Astrocyte (in vitro differentiated cells and primary cell): ENCODE results near the gene NAT9. TPM values are rescaled to one million over a fixed set of nuclear protein-coding genes. Genes with fewer than 3 reads are reported as not detected.

Experiments used
- DNase-seq: peaks from one replicate; pipeline ENCODE4 v3.0.0-alpha.2; 2010; ENCODE audit warnings: low read depth
- FAIRE-seq: peaks from 2 replicates; lab custom pipeline; 2011; peaks lifted over from hg19 to GRCh38; lab: Jason Lieb, UNC
- H2AFZ ChIP-seq: 2 replicates; pipeline ENCODE4 v1.6.0; 2012; ENCODE audit warnings: low read depth, low read length, inconsistent platforms
- H3K27ac ChIP-seq: 2 replicates; pipeline ENCODE4 v1.5.1; 2011; ENCODE audit warnings: low read depth, low read length, inconsistent platforms
- H3K27me3 ChIP-seq: 2 replicates; pipeline ENCODE4 v1.6.0; 2011; ENCODE audit warnings: low read length, inconsistent platforms; ENCODE audit not compliant: insufficient read depth
- H3K36me3 ChIP-seq: 2 replicates; pipeline ENCODE4 v1.5.1; 2011; ENCODE audit warnings: low read length, inconsistent platforms; ENCODE audit not compliant: insufficient read depth
- H3K4me1 ChIP-seq: 2 replicates; pipeline ENCODE4 v1.5.1; 2011; ENCODE audit warnings: low read length, inconsistent platforms; ENCODE audit not compliant: insufficient read depth
- H3K4me2 ChIP-seq: 2 replicates; pipeline ENCODE4 v1.6.0; 2012; ENCODE audit warnings: low read length, inconsistent platforms
- H3K4me3 ChIP-seq: 2 replicates; pipeline ENCODE4 v1.5.1; 2011; ENCODE audit warnings: low read depth, mild to moderate bottlenecking, low read length, inconsistent platforms; ENCODE audit not compliant: insufficient read depth
- H3K79me2 ChIP-seq: 2 replicates; pipeline ENCODE4 v1.6.0; 2012; ENCODE audit warnings: mild to moderate bottlenecking, low read length, inconsistent platforms; ENCODE audit not compliant: insufficient read depth
- H3K9ac ChIP-seq: 2 replicates; pipeline ENCODE4 v1.6.0; 2012; ENCODE audit warnings: mild to moderate bottlenecking, low read length, inconsistent platforms
- H3K9me3 ChIP-seq: 2 replicates; pipeline ENCODE4 v1.5.1; 2012; ENCODE audit warnings: low read depth, mild to moderate bottlenecking, low read length, inconsistent platforms; ENCODE audit not compliant: insufficient read depth
- H4K20me1 ChIP-seq: 2 replicates; pipeline ENCODE4 v1.6.0; 2012; ENCODE audit warnings: low read length, inconsistent platforms; ENCODE audit not compliant: insufficient read depth
- H3K27ac Mint-ChIP-seq: one replicate; pipeline ENCODE4 v1.8.0; 2021; ENCODE audit warnings: mild to moderate bottlenecking, mixed read lengths; ENCODE audit not compliant: unreplicated experiment
- H3K27me3 Mint-ChIP-seq: one replicate; pipeline ENCODE4 v1.8.0; 2021; ENCODE audit warnings: low read depth, mixed read lengths; ENCODE audit not compliant: unreplicated experiment
- H3K36me3 Mint-ChIP-seq: one replicate; pipeline ENCODE4 v1.8.0; 2021; ENCODE audit warnings: low read depth, mixed read lengths; ENCODE audit not compliant: unreplicated experiment
- H3K4me1 Mint-ChIP-seq: one replicate; pipeline ENCODE4 v1.8.0; 2021; ENCODE audit warnings: low read depth, mixed read lengths; ENCODE audit not compliant: unreplicated experiment
- H3K4me3 Mint-ChIP-seq: one replicate; pipeline ENCODE4 v1.8.0; 2021; ENCODE audit warnings: mild to moderate bottlenecking, moderate library complexity, mixed read lengths; ENCODE audit not compliant: unreplicated experiment
- H3K9me3 Mint-ChIP-seq: one replicate; pipeline ENCODE4 v1.8.0; 2021; ENCODE audit warnings: mild to moderate bottlenecking, mixed read lengths; ENCODE audit not compliant: unreplicated experiment
- EZH2 ChIP-seq: IDR thresholded peaks from 2 replicates; pipeline ENCODE4 v1.6.1; 2012; ENCODE audit warnings: mild to moderate bottlenecking, low read length, inconsistent platforms; ENCODE audit not compliant: insufficient read depth
- total RNA-seq: library from RNA; stranded (reverse); gene quantifications from 2 replicates; pipeline ENCODE4 v1.2.1, GENCODE V29; 2021
- TF ChIP-seq, protein P1 (sequence below): IDR thresholded peaks from 2 replicates; pipeline ENCODE4 v1.5.1; 2011; ENCODE audit warnings: low read depth, mild to moderate bottlenecking, inconsistent platforms, low read length, moderate library complexity; ENCODE audit not compliant: insufficient read depth

The NAT9 gene
- total RNA-seq, 1 donor from 2014 or later, result 58.4 TPM

DNA sequence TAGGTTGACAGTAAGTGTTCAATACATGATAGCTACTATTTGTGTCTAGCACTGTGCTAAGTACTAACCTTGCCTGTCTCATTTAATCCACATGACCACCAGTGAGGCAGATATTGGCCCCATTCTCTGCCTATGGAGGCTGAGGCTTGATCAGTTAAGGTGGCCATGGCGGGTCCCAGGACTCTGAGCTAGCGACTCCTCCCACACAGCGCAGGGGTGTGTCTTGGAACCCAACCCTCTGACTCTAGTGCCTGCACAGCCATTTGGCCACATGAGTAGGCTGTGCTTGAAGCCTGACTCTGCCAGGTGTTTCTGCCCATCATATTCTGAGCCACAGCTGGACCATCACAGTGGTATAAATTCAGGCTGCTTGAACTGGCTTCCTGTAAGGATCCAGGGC, 21.3 kb downstream of the NAT9 start:
- Histone ChIP-seq H3K27ac (no peak overlapping the region), H2AFZ (no peak overlapping the region), H3K79me2 (peaks cover 33% of the 10 kb centered on the region), H3K27me3 (no peaks in the 10 kb centered on the region), H3K4me2 (no peak overlapping the region), H4K20me1 (peaks cover 53% of the 10 kb centered on the region), H3K36me3 (no peaks in the 10 kb centered on the region), H3K4me3 (no peak overlapping the region), H3K9ac (no peak overlapping the region), H3K9me3 (no peaks in the 10 kb centered on the region), H3K4me1 (peaks cover 20% of the 10 kb centered on the region)
- no peak overlapping the region for H3K4me3 Mint-ChIP-seq
- H3K27me3 Mint-ChIP-seq, result no peaks in the 10 kb centered on the region
- no peaks in the 10 kb centered on the region for H3K9me3 Mint-ChIP-seq
- peaks cover 24% of the 10 kb centered on the region for H3K4me1 Mint-ChIP-seq
- no peak overlapping the region for H3K27ac Mint-ChIP-seq
- FAIRE-seq, result no peak
- no peak for DNase-seq
- H3K36me3 Mint-ChIP-seq, result peaks cover 5% of the 10 kb centered on the region
- TF ChIP-seq EZH2, result no peak
- TF ChIP-seq, protein P1, sequence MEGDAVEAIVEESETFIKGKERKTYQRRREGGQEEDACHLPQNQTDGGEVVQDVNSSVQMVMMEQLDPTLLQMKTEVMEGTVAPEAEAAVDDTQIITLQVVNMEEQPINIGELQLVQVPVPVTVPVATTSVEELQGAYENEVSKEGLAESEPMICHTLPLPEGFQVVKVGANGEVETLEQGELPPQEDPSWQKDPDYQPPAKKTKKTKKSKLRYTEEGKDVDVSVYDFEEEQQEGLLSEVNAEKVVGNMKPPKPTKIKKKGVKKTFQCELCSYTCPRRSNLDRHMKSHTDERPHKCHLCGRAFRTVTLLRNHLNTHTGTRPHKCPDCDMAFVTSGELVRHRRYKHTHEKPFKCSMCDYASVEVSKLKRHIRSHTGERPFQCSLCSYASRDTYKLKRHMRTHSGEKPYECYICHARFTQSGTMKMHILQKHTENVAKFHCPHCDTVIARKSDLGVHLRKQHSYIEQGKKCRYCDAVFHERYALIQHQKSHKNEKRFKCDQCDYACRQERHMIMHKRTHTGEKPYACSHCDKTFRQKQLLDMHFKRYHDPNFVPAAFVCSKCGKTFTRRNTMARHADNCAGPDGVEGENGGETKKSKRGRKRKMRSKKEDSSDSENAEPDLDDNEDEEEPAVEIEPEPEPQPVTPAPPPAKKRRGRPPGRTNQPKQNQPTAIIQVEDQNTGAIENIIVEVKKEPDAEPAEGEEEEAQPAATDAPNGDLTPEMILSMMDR, result no peak

DNA sequence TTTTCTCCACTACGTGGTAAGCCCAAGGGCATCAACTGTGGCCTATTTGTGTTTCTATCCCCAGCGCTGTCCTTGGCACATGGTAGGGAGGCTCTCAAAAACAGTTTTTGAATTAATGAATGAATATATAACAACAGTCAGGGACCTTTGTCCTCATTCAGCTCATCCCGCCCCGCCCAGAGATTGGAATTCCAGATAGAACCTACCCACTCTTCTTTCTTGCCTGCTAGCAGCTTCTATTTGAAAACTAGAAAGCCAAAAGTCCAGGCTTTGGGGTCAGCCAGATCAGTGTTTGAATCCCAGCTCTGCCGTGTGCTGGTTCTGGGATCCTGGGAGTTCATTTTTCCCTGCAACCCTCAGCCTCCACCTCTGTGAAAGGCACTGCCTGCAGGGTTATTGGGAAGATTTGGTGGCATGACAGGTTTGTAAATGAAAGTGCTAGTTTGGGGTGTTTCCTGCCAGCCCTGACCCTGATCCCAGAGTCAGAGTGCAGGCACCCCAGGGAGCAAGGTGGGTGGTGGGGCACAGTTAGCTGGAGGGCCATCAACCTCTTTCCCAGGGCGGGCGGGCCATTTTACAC, 23.2 kb downstream of the NAT9 start:
- peaks cover 13% of the 10 kb centered on the region for H3K4me1 Mint-ChIP-seq
- H3K9me3 ChIP-seq, result no peaks in the 10 kb centered on the region
- H3K4me3 Mint-ChIP-seq, result no peak overlapping the region
- peaks cover 12% of the 10 kb centered on the region for H3K4me1 ChIP-seq
- no peak overlapping the region for H3K4me2 ChIP-seq
- peaks cover 35% of the 10 kb centered on the region for H3K79me2 ChIP-seq
- H3K27me3 Mint-ChIP-seq, result no peaks in the 10 kb centered on the region
- H2AFZ ChIP-seq, result no peak overlapping the region
- no peak for DNase-seq
- H3K36me3 Mint-ChIP-seq, result peaks cover 5% of the 10 kb centered on the region
- H3K36me3 ChIP-seq, result no peaks in the 10 kb centered on the region
- H3K27me3 ChIP-seq, result no peaks in the 10 kb centered on the region
- no peak for TF ChIP-seq EZH2
- TF ChIP-seq, protein P1, result no peak
- H3K9me3 Mint-ChIP-seq, result no peaks in the 10 kb centered on the region
- H3K27ac ChIP-seq, result no peak overlapping the region
- H4K20me1 ChIP-seq, result peaks cover 47% of the 10 kb centered on the region
- no peak overlapping the region for H3K4me3 ChIP-seq
- no peak overlapping the region for H3K27ac Mint-ChIP-seq
- FAIRE-seq, result no peak
- no peak overlapping the region for H3K9ac ChIP-seq

DNA sequence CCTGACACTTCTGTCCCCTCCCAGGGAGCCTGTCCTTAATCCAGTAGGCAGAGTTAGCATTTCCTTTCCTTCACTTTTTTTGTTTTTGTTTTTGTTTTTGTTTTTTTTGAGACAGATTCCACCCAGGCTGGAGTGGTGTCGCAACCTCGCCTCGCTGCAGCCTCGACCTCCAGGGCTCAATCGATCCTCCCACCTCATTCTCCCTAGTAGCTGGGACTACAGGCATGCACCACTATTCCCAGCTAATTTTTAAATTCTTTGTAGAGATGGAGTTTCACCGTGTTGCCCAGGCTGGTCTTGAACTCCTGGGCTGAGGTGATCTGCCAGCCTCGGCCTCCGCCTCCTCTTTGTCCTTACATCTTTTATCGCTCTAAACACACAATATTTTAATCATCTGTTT, 23.7 kb downstream of the NAT9 start:
- Histone ChIP-seq H3K27ac (no peak overlapping the region), H3K4me3 (no peak overlapping the region), H4K20me1 (peaks cover 42% of the 10 kb centered on the region), H3K9me3 (no peaks in the 10 kb centered on the region), H3K4me2 (no peak overlapping the region), H3K9ac (no peak overlapping the region), H3K36me3 (no peaks in the 10 kb centered on the region), H2AFZ (no peak overlapping the region), H3K4me1 (peaks cover 12% of the 10 kb centered on the region), H3K27me3 (no peaks in the 10 kb centered on the region), H3K79me2 (peaks cover 35% of the 10 kb centered on the region)
- DNase-seq (no peak), FAIRE-seq (no peak)
- Mint-ChIP-seq H3K9me3 (no peaks in the 10 kb centered on the region), H3K4me3 (peak overlapping the region; percentile 66), H3K27me3 (no peaks in the 10 kb centered on the region), H3K4me1 (peaks cover 13% of the 10 kb centered on the region), H3K36me3 (peaks cover 5% of the 10 kb centered on the region), H3K27ac (no peak overlapping the region)
- TF ChIP-seq, protein P1, result no peak
- TF ChIP-seq EZH2, result no peak
